GM18867 (cell line): Measurements from ENCODE around the gene OR9I1.

Experiments used
- ATAC-seq: cut with Tn5 transposase; IDR thresholded peaks from one replicate; pipeline ENCODE4 v1.9.1; 2021; ENCODE audit warnings: mild to moderate bottlenecking, moderate library complexity; ENCODE audit not compliant: unreplicated experiment

OR9I1 gene, protein sequence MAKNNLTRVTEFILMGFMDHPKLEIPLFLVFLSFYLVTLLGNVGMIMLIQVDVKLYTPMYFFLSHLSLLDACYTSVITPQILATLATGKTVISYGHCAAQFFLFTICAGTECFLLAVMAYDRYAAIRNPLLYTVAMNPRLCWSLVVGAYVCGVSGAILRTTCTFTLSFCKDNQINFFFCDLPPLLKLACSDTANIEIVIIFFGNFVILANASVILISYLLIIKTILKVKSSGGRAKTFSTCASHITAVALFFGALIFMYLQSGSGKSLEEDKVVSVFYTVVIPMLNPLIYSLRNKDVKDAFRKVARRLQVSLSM

DNA sequence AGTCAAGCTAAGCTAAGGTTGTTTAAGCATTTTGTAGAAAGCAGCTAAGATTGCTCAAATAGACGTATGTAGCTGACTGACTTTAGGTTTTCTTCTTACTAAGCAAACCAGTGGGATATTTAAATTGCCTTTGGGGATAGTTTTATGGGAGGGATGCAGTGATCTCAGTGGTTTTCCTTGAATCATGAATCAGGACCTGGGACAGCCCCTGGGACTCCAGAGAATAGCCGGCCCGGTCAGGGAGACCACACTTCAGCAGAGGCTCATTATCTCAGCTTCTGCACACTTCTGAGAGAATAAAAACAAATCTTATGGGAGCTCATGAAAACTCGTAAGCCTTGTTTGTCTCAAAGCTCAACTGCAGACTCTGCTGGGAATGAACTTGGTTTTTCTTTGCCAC lies at the start of gene OR9I1:
Gene OR9I1, minus strand, starts transcription at position 62 of the 400 bp plus-strand sequence. CDS start 6,086 bp downstream, outside the sequence.
- ATAC-seq = no peak

DNA sequence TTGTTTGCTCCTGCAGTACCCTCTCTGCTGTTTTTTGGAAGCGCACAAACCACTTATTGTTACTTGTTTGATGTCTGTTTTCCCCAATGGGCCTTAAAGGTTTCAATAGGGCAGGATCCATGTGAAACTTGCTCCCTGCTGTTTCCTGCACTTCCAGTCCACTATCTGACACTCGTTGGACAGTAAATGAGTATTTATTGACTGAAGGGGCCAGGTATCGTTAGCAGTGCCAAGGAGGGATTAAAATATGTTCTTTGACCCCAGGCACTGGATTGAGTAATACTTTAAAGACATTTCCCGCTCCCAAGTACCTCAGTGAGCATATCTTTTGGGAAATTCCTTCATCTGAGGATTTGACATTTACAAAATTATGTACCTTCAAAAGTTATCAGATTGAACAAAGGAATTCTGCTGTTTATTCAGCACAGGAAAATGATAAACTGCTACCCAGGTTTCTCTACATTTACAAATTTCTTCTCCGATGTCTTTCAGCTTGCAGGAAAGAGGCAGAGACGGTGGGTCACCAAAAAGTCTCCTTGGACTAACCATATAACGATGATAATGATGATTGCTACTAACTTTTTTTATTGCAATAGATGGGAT lies 40.3 kb upstream of the OR9I1 start:
- no peak for ATAC-seq

DNA sequence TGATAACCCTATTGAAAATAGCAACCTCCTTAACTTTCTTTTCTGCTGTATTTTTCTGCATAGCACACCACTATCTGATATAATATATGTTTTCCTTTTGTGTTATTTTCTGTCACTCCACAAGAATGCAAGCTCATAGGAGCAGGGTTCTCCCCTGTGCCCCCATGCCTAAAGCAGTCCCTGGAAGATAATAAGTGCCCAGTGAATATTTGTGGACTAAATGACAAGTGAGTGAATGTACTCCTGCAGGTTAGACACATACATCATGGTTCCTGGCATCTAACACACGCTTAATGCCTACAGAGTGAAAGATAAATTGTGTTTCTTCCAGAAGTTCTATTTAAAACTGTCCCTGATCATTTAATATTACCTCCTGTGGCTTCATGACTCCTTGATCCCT lies 39.7 kb upstream of the OR9I1 start:
- no peak for ATAC-seq

DNA sequence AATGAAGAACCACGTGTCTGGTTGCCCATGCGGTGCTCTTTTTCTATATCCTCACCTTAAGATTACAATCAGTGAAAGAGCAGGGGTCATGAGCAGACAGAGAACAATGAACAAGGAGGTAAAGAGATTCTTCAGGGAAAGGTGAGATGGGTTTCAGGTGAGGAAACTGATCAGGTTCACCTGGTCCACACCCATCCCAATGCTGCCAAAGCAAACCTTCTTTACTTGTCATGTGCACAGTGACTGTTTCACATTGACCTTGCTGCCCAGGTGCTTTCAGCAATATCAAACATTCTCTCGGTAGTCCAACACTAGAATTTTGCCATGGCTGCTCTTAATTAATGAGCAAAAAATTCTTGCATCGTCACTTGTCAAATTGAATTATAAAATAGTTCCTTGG lies 39.1 kb upstream of the OR9I1 start:
- no peak for ATAC-seq

DNA sequence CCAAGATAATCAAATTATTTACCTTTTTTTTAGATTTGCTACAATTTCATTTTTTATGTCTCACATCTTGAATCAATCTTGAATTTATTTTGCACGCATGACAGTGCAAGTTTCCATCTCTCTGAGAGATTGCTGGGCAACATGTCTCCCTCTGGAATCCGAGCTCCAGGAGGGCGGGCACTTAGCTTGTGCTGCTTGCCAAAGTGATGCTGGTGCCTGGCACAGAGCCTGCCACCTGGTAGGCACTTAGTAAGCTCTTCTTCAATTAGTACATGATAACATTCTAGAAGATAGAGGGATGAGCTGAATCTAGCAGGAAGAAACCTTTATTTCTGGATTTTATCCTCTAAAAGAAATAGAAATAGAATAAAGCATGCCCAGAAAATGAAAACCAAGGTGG lies 27.5 kb upstream of the OR9I1 start:
- no peak for ATAC-seq

DNA sequence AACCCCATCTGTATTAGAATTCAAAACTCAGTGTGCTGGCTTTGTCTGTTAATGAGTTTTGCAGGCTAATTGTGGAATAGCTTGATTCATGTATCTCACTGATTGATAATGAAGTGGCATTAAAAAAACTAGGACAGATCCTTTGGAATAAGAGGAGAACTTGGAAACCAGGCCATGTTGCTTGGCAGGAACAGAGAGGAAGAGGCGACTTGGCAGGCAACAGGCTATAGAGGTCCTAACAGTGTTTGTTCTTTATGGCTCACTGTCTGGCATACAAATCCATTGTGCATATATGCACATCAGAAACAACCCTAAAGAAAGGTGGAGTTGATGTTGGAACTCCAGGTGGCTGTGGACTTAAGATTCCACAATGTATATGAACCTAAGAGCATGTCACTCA lies 17.4 kb upstream of the OR9I1 start:
- ATAC-seq = no peak

DNA sequence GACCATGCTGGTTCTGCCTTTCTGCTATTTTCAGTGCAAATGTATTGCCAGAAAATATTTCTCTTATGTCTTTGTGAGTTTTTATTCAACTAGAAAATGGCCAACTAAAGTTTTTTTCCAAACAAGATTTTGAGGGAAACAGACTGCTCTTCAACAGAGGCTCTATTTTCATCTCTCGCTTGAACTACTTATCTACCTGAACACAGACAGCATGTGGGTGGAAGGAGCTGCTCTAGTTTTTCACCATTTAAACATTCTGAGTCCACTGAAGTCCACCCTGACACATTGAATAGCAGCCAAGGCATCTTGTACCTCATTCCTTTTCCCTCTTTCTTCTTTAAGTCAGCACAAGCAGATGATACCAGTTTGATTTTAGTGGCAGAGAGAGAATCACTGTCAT lies 9.8 kb upstream of the OR9I1 start:
- no peak for ATAC-seq

DNA sequence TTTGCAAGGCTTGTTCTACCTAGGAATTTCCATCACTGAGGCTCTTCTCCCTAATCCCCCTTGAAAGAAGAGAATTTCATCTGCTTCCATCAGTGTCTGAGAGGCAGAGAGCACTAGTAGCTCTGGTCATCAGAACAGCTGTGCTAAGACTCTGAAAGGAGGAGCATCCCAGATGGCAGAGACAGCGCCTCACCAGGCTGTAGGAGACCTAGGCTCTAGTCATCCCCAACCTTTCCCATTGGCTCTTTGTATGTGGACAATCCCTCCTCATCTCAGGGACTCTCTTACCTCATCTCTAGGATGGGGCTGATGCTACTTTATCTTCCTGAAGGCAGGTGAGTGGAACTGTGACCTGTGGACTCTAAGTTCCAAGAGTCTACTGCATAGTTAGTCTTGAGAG lies 8.8 kb upstream of the OR9I1 start:
- ATAC-seq = no peak

DNA sequence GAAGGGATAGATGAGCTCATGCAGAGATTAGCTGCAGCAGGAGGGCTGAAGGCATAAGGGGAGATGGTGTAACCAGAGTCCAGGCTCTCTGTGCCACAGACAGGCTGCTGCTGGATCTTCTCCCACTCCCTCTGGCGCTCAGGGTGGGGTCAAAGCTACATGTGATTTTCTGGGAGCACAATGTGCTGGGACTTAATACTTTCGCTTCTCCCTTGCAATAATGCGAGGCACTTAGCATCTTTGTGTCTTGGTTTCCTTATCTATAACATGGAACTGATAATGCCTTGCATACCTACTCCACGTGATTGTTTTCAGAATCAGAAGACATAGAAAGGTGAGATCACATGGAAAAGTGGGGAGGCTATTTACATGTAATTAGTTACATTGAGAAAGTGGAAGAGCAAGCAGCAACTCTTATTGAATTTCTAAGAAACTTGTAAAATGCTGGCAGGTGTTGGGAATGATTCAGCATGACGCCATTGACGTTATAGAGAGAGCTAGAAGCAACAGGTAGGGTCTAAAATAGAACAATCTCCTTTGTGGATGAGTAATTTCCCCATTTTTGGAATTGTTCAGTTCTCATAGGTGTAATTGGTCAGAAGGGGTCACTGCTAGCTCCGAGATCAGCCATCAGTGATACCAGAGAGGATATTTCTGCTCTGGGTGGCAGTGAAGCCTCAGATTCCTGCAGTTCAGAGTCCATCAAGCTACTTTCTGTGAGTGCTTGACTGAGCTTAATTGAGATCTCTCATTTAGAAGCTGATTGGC lies 8.2 kb upstream of the OR9I1 start:
- no peak for ATAC-seq

DNA sequence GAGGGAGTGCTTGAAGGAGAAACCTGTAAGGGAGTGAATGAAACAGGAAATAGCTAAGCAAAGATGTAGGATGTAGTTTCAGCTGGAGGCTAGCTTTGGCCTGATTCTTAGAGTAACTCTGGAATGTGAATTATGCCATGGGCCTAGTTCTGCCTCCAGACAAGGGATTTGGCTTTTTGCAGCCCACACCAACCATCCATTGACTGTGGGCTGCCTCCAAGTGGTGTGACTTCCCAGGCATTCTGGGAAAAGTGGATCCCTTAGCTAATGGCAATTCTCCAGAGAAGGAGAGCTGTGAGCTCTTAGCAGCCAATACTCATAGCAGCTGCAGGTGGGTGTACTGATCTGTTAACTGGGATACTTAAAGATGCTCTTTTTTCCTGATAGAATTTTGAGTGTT lies 2.0 kb upstream of the OR9I1 start:
- ATAC-seq = no peak

DNA sequence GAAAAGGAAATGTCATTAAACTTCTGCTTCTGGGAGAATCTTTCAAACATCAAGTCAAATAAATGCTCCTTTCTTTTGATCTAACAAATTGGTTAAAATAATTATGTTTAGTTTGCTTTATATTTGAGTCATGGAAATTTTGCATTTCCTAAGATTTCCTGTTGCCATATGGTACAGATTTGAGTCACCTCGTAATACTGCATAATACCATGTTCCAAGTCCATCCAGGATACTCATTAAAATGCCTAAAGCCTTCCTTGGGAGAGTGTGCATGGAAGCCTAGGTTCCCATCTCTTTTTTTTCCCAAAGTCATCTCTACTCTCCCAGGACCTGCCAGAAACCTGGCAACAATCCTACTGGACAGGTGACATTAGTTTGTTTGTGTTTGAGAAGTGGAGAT lies 4.2 kb downstream of the OR9I1 start:
- no peak for ATAC-seq

DNA sequence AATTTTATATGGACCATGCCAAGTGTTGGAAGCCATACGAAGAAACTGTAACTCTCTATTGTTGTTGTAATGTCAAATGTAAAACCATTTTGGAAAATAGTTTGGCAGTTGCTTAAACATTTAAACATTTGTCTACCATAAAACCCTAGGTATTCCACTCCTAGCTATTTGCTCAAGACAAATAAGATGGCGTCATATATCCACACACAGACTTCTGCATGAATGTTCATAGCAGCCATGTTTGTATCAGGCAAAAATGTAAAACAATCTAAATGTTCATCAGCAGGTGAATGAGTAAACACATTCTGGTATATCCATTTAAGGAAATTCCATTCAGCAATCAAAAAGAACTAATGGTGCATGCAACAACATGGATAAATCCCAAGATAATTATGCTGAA lies 27.9 kb downstream of the OR9I1 start:
- ATAC-seq = no peak

DNA sequence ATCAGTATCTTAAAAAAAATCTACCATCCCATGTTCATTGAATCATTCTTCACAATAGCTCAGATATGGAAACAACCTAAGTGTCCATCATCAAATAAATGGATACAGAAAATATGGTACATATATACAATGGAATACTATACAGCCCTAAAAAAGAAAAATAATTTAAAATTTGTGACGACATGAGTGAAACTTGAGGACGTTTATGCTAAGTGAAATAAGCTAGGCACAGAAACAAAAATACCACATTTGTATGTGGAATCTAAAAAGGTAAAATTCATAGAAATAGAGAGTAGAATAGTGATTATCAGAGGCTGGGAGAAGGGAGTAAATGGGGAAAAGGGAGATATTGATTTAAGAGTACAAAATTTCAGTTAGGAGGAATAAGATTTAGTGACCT lies 38.8 kb downstream of the OR9I1 start:
- ATAC-seq = no peak

DNA sequence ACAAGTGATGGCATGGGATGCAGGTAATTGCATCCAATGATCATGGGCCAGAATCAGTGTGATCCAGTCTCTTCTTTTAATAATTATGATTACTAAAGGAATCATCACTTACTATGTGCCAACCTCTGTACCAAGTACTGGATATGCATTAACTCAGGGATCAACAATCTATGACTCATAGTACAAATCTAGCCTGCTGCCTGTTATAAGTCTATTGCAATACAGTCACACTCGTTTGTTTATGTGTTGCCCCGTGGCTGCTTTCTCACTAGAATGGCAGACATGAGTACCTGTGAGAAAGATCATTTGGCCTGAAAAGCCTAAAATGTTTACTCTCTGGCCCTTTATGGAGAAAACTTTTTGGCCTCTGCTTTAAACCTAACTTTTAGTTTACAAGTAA lies 49.5 kb downstream of the OR9I1 start:
- no peak for ATAC-seq

DNA sequence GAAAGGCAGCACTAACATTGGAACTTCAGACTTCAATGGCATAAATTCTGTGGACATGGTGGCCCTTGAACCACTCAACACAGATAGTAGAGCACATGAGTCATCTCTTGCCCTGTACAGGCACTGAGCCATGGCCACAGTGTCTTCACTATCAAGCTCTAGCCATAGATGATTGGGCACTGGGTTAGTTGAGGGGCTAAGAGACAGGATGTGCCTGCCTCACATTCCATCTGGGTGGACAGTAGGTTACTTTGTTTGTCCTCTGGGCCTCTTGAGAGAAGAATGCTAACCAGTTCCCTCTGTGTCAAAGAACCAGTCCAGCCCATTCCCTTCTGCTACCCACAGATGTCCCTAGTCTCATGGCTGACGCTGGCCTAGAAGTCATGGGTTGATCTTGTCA lies 54.7 kb downstream of the OR9I1 start:
- ATAC-seq = no peak

DNA sequence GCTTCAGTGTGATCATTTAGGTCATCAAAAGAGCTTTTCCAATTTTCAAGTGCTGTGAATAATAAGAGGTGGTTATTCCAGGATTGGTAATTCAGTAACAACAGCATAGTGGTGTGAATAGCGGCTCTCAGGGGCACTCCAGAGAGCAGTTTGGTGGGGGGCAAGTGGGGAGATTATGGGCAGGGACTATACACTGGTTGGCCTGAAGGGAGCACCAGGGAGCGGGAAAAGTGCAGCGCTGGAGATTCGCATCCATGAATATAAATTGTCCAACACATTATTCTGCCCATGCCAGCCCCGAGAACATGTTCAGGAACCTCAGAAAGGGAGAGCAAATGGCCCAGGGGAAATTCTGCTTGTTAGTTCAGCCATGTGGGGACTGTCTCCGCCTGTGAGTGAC lies 56.7 kb downstream of the OR9I1 start:
- ATAC-seq = no peak

DNA sequence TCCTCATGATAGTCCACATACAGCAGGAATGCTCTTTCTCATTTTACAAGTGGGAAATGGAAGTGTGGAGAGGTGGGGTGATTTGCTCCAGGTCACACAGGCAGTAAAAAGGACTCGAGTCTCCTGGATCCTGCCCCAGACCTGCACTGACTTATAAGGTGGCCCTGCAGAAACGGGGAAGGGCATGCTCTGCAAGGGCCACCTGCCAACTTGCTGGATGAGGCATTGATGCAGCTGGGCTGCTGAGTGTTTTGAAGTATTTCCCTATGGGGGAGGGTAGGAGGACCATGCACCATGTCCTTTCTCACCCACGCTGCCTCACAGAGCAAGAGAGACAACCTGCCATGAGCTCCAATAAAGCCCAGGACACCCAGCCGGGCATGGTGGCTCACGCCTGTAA lies 57.6 kb downstream of the OR9I1 start:
- no peak for ATAC-seq
